H1 (cell line): ENCODE results near the gene POLN. TPM values are rescaled to one million over a fixed set of nuclear protein-coding genes. Genes with fewer than 3 reads are reported as not detected.

Source experiments
- CTCF ChIA-PET: fragments of 300-600 bp; sonication (Branson Sonifier 250); formaldehyde crosslinking; loops from one replicate; lab custom pipeline; 2021; ENCODE audit not compliant: partially characterized antibody; lab: Charles Lee
- POLR2A ChIA-PET: fragments of 300-600 bp; sonication (Branson Sonifier 250); formaldehyde crosslinking; loops from one replicate; lab custom pipeline; 2021; ENCODE audit warnings: inconsistent platforms; ENCODE audit not compliant: partially characterized antibody; lab: Charles Lee
- DNase-seq, 2 experiments: peaks; one replicate each; pipeline versions ENCODE4 v3.0.0 to v3.0.0-alpha.2; 2010 to 2022; ENCODE audit warnings: low spot score in 2 of 2, low read depth in 1 of 2, mixed read lengths in 1 of 2
- FAIRE-seq: peaks from 2 replicates; lab custom pipeline; 2011; peaks lifted over from hg19 to GRCh38; lab: Jason Lieb, UNC
- H2AFZ ChIP-seq: 2 replicates; pipeline ENCODE4 v1.8.1; 2012; ENCODE audit warnings: low read length, inconsistent platforms
- H2AK5ac ChIP-seq: 2 replicates; pipeline ENCODE4 v1.6.1; 2013; ENCODE audit warnings: low read depth, low read length
- H2BK120ac ChIP-seq: replicated peaks from 2 replicates; pipeline ENCODE3; 2013; ENCODE audit warnings: low read depth, low read length, inconsistent platforms
- H2BK12ac ChIP-seq: 2 replicates; pipeline ENCODE4 v1.6.1; 2013; ENCODE audit warnings: low read depth, low read length
- H2BK15ac ChIP-seq: 2 replicates; pipeline ENCODE4 v1.6.1; 2013; ENCODE audit warnings: low read length
- H2BK20ac ChIP-seq: 2 replicates; pipeline ENCODE4 v1.6.1; 2013; ENCODE audit warnings: low read length
- H2BK5ac ChIP-seq: 2 replicates; pipeline ENCODE4 v1.6.1; 2013; ENCODE audit warnings: low read depth, low read length
- H3K14ac ChIP-seq: 2 replicates; pipeline ENCODE4 v1.6.1; 2013; ENCODE audit warnings: inconsistent platforms; ENCODE audit not compliant: insufficient read length
- H3K18ac ChIP-seq: 2 replicates; pipeline ENCODE4 v1.6.1; 2013; ENCODE audit warnings: low read length; ENCODE audit errors: extremely low read depth
- H3K23ac ChIP-seq: 2 replicates; pipeline ENCODE4 v1.6.1; 2013; ENCODE audit warnings: inconsistent platforms; ENCODE audit not compliant: insufficient read length
- H3K23me2 ChIP-seq: 2 replicates; pipeline ENCODE4 v1.6.1; 2013; ENCODE audit warnings: low read depth, low read length
- H3K27ac ChIP-seq: 2 replicates; pipeline ENCODE4 v1.6.1; 2011; ENCODE audit warnings: low read depth, low read length, inconsistent platforms
- H3K27me3 ChIP-seq, 4 experiments: replicated peaks in 1 of 4; 1 replicate in 1 of 4; 2 replicates in 3 of 4; pipeline versions ENCODE4 v1.6.1 to v1.8.1; 2011 to 2013; ENCODE audit warnings: low read length in 3 of 4, mild to moderate bottlenecking in 3 of 4, inconsistent platforms in 2 of 4, mixed read lengths in 2 of 4, moderate library complexity in 1 of 4; ENCODE audit not compliant: control insufficient read depth in 3 of 4, insufficient read depth in 3 of 4; ENCODE audit errors: extremely low read depth in 1 of 4
- H3K36me3 ChIP-seq, 4 experiments: 2 replicates each; pipeline versions ENCODE4 v1.6.1 to v1.8.1; 2011 to 2013; ENCODE audit warnings: mild to moderate bottlenecking in 4 of 4, low read length in 3 of 4, moderate library complexity in 2 of 4, control low read depth in 1 of 4, inconsistent platforms in 1 of 4; ENCODE audit not compliant: insufficient read depth in 4 of 4, control insufficient read depth in 2 of 4
- H3K4ac ChIP-seq: replicated peaks from 2 replicates; pipeline ENCODE3; 2013; ENCODE audit warnings: low read length, low read depth, mixed read lengths, inconsistent platforms; ENCODE audit not compliant: insufficient read length
- H3K4me1 ChIP-seq, 4 experiments: replicated peaks in 1 of 4; 1 replicate in 1 of 4; 2 replicates in 3 of 4; pipeline versions ENCODE4 v1.6.1 to v1.8.1; 2011 to 2013; ENCODE audit warnings: low read length in 3 of 4, inconsistent platforms in 2 of 4, mixed read lengths in 1 of 4; ENCODE audit not compliant: insufficient read depth in 4 of 4, control insufficient read depth in 3 of 4
- H3K4me2 ChIP-seq, 2 experiments: 2 replicates each; pipeline versions ENCODE4 v1.6.1 to v1.8.1; 2011 to 2013; ENCODE audit warnings: low read depth in 2 of 2, low read length in 2 of 2, control low read depth in 1 of 2, inconsistent platforms in 1 of 2, mild to moderate bottlenecking in 1 of 2; ENCODE audit not compliant: insufficient read depth in 1 of 2
- H3K4me3 ChIP-seq, 4 experiments: fragments of 200-600, 300-600 bp in 1 of 4; sonication (generic), shearing (Covaris generic), sonication (Bioruptor Twin) in 1 of 4; 2 replicates each; pipeline versions ENCODE4 v1.5.1 to v1.8.1; 2011 to 2016; ENCODE audit warnings: low read length in 4 of 4, low read depth in 3 of 4, control low read depth in 2 of 4, inconsistent platforms in 2 of 4, mild to moderate bottlenecking in 2 of 4, mixed read lengths in 1 of 4, moderate library complexity in 1 of 4; ENCODE audit not compliant: insufficient read depth in 2 of 4; ENCODE audit errors: extremely low read depth in 1 of 4
- H3K56ac ChIP-seq: replicated peaks from 2 replicates; pipeline ENCODE3; 2013; ENCODE audit warnings: low read depth, mild to moderate bottlenecking, mixed read lengths, low read length, inconsistent platforms; ENCODE audit not compliant: insufficient read length
- H3K79me1 ChIP-seq: 2 replicates; pipeline ENCODE4 v1.6.1; 2013; ENCODE audit warnings: low read depth, low read length, control low read depth
- H3K79me2 ChIP-seq, 2 experiments: 2 replicates each; pipeline versions ENCODE4 v1.6.1 to v1.8.1; 2012 to 2013; ENCODE audit warnings: low read length in 2 of 2, mild to moderate bottlenecking in 2 of 2, inconsistent platforms in 1 of 2; ENCODE audit not compliant: insufficient read depth in 2 of 2, control insufficient read depth in 1 of 2
- H3K9ac ChIP-seq, 4 experiments: replicated peaks in 1 of 4; 1 replicate in 1 of 4; 2 replicates in 3 of 4; pipeline versions ENCODE4 v1.6.1 to v1.8.1; 2011 to 2013; ENCODE audit warnings: low read depth in 3 of 4, low read length in 3 of 4, control low read depth in 2 of 4, mild to moderate bottlenecking in 2 of 4, moderate library complexity in 2 of 4, inconsistent platforms in 1 of 4; ENCODE audit errors: extremely low read depth in 1 of 4
- H3K9me3 ChIP-seq, 2 experiments: 2 replicates each; pipeline versions ENCODE4 v1.6.1 to v1.8.1; 2012 to 2013; ENCODE audit warnings: mild to moderate bottlenecking in 2 of 2, moderate library complexity in 2 of 2, control low read depth in 1 of 2, inconsistent platforms in 1 of 2, low read depth in 1 of 2, low read length in 1 of 2, mixed read lengths in 1 of 2; ENCODE audit not compliant: insufficient read depth in 2 of 2
- H4K20me1 ChIP-seq, 2 experiments: replicated peaks in 1 of 2; 2 replicates each; pipeline versions ENCODE3 to v1.8.1; 2011 to 2013; ENCODE audit warnings: inconsistent platforms in 2 of 2, low read length in 2 of 2, mild to moderate bottlenecking in 1 of 2; ENCODE audit not compliant: insufficient read depth in 2 of 2, control insufficient read depth in 1 of 2
- H4K5ac ChIP-seq: 2 replicates; pipeline ENCODE4 v1.6.1; 2013; ENCODE audit warnings: low read length, low read depth, mixed read lengths, inconsistent platforms; ENCODE audit not compliant: insufficient read length
- H4K8ac ChIP-seq: 2 replicates; pipeline ENCODE4 v1.8.0; 2013; ENCODE audit warnings: mild to moderate bottlenecking, moderate library complexity, low read length, inconsistent platforms; ENCODE audit not compliant: insufficient read depth; ENCODE audit errors: extremely low read depth
- H4K91ac ChIP-seq: replicated peaks from 2 replicates; pipeline ENCODE3; 2013; ENCODE audit warnings: low read length, mixed read lengths, inconsistent platforms; ENCODE audit not compliant: insufficient read length
- CHD2 ChIP-seq: IDR thresholded peaks from 2 replicates; pipeline ENCODE4 v1.6.1; 2012; ENCODE audit warnings: low read length, improper control_type of control experiment
- FOSL1 ChIP-seq: IDR thresholded peaks from 2 replicates; pipeline ENCODE4 v1.6.1; 2011; ENCODE audit warnings: mild to moderate bottlenecking, low read depth, low read length, moderate library complexity; ENCODE audit not compliant: insufficient read depth
- WGBS, 2 experiments: shearing (Covaris generic) in 1 of 2; methylation state at CpG; one replicate each; pipeline versions ENCODE4 v1.1.6 to v1.1.7; 2013 to 2015; ENCODE audit warnings: low lambda C conversion rate in 2 of 2, mixed read lengths in 2 of 2, inconsistent platforms in 1 of 2, low coverage in 1 of 2, missing lambda C conversion rate in 1 of 2; ENCODE audit not compliant: insufficient replicate concordance in 2 of 2, insufficient coverage in 1 of 2, insufficient read length in 1 of 2; ENCODE audit errors: extremely low coverage in 1 of 2, missing lambda C conversion rate in 1 of 2; 5-methylcytosine and 5-hydroxymethylcytosine counted together
- polyA plus RNA-seq, 7 experiments: library from polyadenylated mRNA; depleted of rRNA in 3 of 7; stranded (reverse) in 5 of 7; unstranded in 2 of 7; fragments of >200 nt in 5 of 7; fragments of 200-250 nt in 2 of 7; gene quantifications; 1 replicate in 5 of 7; 2 replicates in 1 of 7; 4 replicates in 1 of 7; pipeline versions ENCODE4 v1.2.1 to v1.2.3, GENCODE V29; 2011 to 2013; ENCODE audit warnings: missing spikeins in 2 of 7, mixed read lengths in 2 of 7
- total RNA-seq: library from RNA; stranded (reverse); fragmentation: NEBNext Ultra II Directional; extraction: Animal tissue kit (Norgen Biotek cat#: 25700); gene quantifications from 2 replicates; pipeline ENCODE4 v1.2.1, GENCODE V29; 2021

The POLN gene
- total and polyA plus RNA-seq, 2 of the 8 experiments (the other 6 are each of a cell fraction or from before 2014, with no cell fraction given): 0.98 to 1.5 TPM

DNA sequence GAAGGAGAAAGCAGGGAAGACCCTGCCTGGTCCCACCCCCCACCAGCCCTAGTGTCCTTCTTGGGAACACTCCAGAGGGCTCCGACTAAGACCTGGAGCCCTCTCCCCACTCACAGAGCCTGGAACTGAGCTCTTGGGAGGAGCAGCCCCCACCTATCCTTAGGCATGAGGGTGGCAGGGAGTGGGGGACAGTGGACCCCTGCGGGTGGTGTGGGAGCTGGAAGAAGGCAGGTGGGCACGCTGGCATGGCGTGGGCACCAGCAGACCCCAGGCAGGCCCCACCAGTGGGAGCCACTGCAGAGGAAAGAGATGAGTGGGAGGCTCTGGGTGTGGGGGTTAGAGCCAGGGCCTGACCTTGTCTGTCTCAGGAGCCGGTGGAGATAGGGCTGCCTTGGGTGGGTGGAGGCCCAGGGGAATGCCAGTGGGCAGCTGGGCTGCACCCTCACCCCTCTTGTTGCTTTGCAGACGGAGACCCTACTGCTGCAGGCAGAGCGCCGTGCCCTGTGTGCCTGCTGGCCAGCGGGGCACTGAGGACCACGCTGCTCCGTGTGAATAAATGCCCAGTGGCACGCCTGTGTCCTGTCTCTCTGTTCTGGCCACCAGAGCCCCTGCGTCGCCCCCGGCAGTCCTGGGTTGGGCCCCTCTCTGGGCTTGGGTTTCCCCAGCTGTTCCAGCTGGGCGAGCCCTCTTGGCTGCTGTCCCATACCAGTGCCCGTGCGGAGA lies 198.4 kb downstream of the POLN start:
- POLR2A ChIA-PET: interaction anchor here (2.3 kb wide), 1 partner anchor 34 kb away, joined by 6 read pairs; the partner anchor contains the start of gene NELFA
- no peak overlapping the region for H3K23ac ChIP-seq
- no peak overlapping the region for H4K8ac ChIP-seq
- TF ChIP-seq FOSL1 (no peak), CHD2 (no peak)
- H3K79me2 ChIP-seq: no peaks in the 10 kb centered on the region
- no peak overlapping the region for H2AK5ac ChIP-seq
- peaks cover 0 to 9% of the 10 kb centered on the region in 2 experiments for H4K20me1 ChIP-seq
- no peak overlapping the region for H2BK15ac ChIP-seq
- DNase-seq: peak in 1 of 2 experiments; percentile 42
- CTCF ChIA-PET: interaction anchor here (1.0 to 2.5 kb wide), 2 partner anchors 35 to 231 kb away, joined by 3 to 9 read pairs; partner anchors contain the start of gene NELFA
- H4K5ac ChIP-seq: no peak overlapping the region
- no peak overlapping the region for H3K9ac ChIP-seq
- no peaks in the 10 kb centered on the region; a peak in 1 of 8 replicates for H3K36me3 ChIP-seq
- peaks cover 12% of the 10 kb centered on the region; the same call in 1 of the 2 replicates for H3K23me2 ChIP-seq
- H4K91ac ChIP-seq: no peak overlapping the region
- no peak overlapping the region for H2BK12ac ChIP-seq
- no peak for FAIRE-seq
- peaks cover 21 to 53% (median 45%) of the 10 kb centered on the region in 4 experiments for H3K27me3 ChIP-seq
- H3K4me3 ChIP-seq: no peak overlapping the region
- no peaks in the 10 kb centered on the region for H3K79me1 ChIP-seq
- H3K9me3 ChIP-seq: peaks cover 0 to 8% of the 10 kb centered on the region in 2 experiments; a peak in 1 of 4 replicates
- WGBS, 2 experiments: 77% methylated on average over 17 of the region's 18 CpGs; no CpG with 5 or more reads in 1 of the 2 experiments
- H3K4ac ChIP-seq: no peak overlapping the region
- no peak overlapping the region for H3K27ac ChIP-seq
- H3K56ac ChIP-seq: no peak overlapping the region
- H2BK120ac ChIP-seq: no peak overlapping the region
- no peak overlapping the region for H2BK5ac ChIP-seq
- H3K18ac ChIP-seq: no peak overlapping the region
- H3K14ac ChIP-seq: no peak overlapping the region
- H2BK20ac ChIP-seq: no peak overlapping the region
- no peak overlapping the region for H2AFZ ChIP-seq
- H3K4me1 ChIP-seq: peaks cover 0 to 8% (median 3%) of the 10 kb centered on the region in 4 experiments; a peak in 5 of 7 replicates
- H3K4me2 ChIP-seq: no peak overlapping the region; a peak in 1 of 4 replicates
